Right atrium auricular region (tissue), 2 donors: Measurements from ENCODE around the gene LATS2. TPM values are rescaled to one million over a fixed set of nuclear protein-coding genes. Genes with fewer than 3 reads are reported as not detected.

Experiments used
- DNase-seq: peaks from one replicate; pipeline ENCODE4 v3.0.0-alpha.2; 2019; ENCODE audit warnings: low spot score
- H3K27ac ChIP-seq, 2 donors: fragments of 200-600 bp; sonication (generic); 1 replicate in 1 of 2; 2 replicates in 1 of 2; pipeline ENCODE4 v1.5.1; 2016 to 2019
- H3K27me3 ChIP-seq, 2 donors: fragments of 200-600 bp; sonication (generic); one replicate each; pipeline versions ENCODE4 v1.5.1 to v1.6.0; 2017 to 2019
- H3K36me3 ChIP-seq: fragments of 200-600 bp; sonication (generic); one replicate; pipeline ENCODE4 v1.5.1; 2016
- H3K4me1 ChIP-seq, 2 donors: fragments of 200-600 bp; sonication (generic); one replicate each; pipeline versions ENCODE4 v1.5.1 to v1.6.0; 2017 to 2019
- H3K4me3 ChIP-seq, 2 donors: fragments of 200-600 bp; sonication (generic); 1 replicate in 1 of 2; 2 replicates in 1 of 2; pipeline ENCODE4 v1.5.1; 2017 to 2019; ENCODE audit warnings: mild to moderate bottlenecking in 1 of 2, moderate library complexity in 1 of 2
- H3K9me3 ChIP-seq, 2 donors: fragments of 200-600 bp; sonication (generic); one replicate each; pipeline ENCODE4 v1.5.1; 2019
- total RNA-seq, 2 donors: library from RNA; depleted of rRNA; stranded (reverse); fragments of >200 nt; gene quantifications; one replicate each; pipeline ENCODE4 v1.1.0, GENCODE V29; 2016
- TF ChIP-seq, protein P1 (sequence below), 2 donors: fragments of 200-600 bp; sonication (generic); IDR thresholded peaks; one replicate each; pipeline ENCODE4 v1.5.1; 2019; ENCODE audit warnings: antibody characterized with exemption in 2 of 2

LATS2 gene
- total RNA-seq, 2 donors from 2014 or later: 20.9 to 33.3 TPM

DNA sequence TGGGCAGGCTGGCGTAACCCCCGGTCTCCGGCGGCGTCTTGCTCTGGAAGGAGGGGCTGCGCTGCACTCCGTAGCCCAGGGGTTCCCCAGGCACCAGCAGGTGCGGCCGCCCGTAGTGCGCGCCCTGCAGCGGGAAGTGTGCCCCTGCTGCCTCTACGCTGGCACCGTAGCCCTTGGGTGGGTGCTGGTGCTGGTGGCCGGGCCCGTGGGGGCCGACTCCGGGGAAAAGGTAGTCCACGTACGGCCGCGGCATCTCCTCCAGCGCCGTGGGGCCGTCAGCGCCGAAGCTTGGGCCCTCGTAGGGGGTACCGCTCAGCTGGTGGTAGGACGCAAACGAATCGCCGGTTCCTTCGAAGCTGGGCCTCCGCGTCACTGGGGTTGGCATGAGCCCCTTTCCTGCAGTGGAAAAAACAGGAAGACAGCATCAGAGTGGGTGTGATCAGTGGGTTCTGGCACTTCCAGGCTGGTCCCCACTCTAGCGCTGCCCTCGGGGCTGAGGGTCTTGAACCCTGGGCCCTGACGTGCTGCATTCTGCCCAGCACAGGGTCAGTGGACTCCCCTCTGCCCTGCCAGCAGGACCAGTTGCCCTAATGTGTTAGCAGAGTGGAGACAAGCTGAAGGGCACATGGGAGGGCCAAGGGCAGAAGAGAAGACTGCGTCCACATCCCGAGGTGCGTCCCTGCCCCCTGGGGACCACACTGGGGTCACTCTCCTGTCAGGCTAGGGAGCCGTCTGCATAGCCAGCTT is 72.3 kb downstream of the LATS2 start:
- Histone ChIP-seq H3K27ac (no peak overlapping the region), H3K27me3 (no peaks in the 10 kb centered on the region), H3K36me3 (peaks cover 58% of the 10 kb centered on the region), H3K4me1 (peaks cover 0 to 4% of the 10 kb centered on the region in 2 donors), H3K9me3 (no peaks in the 10 kb centered on the region), H3K4me3 (no peak overlapping the region)
- TF ChIP-seq, protein P1, sequence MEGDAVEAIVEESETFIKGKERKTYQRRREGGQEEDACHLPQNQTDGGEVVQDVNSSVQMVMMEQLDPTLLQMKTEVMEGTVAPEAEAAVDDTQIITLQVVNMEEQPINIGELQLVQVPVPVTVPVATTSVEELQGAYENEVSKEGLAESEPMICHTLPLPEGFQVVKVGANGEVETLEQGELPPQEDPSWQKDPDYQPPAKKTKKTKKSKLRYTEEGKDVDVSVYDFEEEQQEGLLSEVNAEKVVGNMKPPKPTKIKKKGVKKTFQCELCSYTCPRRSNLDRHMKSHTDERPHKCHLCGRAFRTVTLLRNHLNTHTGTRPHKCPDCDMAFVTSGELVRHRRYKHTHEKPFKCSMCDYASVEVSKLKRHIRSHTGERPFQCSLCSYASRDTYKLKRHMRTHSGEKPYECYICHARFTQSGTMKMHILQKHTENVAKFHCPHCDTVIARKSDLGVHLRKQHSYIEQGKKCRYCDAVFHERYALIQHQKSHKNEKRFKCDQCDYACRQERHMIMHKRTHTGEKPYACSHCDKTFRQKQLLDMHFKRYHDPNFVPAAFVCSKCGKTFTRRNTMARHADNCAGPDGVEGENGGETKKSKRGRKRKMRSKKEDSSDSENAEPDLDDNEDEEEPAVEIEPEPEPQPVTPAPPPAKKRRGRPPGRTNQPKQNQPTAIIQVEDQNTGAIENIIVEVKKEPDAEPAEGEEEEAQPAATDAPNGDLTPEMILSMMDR (IDR thresholded peaks at IDR 0.05): no peak
- peak; percentile 56 for DNase-seq

GRCh38 chr13:20988033-20988908 is 73.1 kb downstream of the LATS2 start:
- H3K36me3 ChIP-seq: peaks cover 64% of the 10 kb centered on the region
- peaks cover 0 to 4% of the 10 kb centered on the region in 2 donors for H3K4me1 ChIP-seq
- TF ChIP-seq, protein P1 (IDR thresholded peaks at IDR 0.05): no peak
- no peaks in the 10 kb centered on the region for H3K27me3 ChIP-seq
- H3K9me3 ChIP-seq: no peaks in the 10 kb centered on the region
- no peak overlapping the region for H3K4me3 ChIP-seq
- no peak overlapping the region for H3K27ac ChIP-seq
- DNase-seq: peak; percentile 44

DNA sequence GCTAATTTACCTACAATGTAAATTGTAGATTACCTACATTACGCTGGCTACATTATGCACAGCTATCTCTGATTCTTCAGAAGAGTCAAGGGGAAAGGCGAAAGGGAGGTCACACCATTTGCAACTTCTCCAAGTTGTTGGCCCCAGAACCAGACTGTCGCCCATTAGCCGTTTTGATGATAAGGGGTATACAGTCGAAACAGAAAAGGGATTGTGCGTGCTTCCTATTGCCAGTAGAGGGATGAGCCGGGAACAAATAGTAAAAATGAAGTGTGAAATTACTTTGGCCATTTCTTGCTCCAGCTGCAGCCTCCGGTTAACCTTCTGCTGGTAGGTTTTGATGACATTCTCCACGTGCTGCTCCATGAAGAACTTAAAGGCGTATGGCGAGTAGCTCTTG is 73.8 kb downstream of the LATS2 start:
- H3K4me1 ChIP-seq: peaks cover 0 to 4% of the 10 kb centered on the region in 2 donors
- H3K9me3 ChIP-seq: no peaks in the 10 kb centered on the region
- H3K4me3 ChIP-seq: no peak overlapping the region
- DNase-seq: peak; percentile 28
- H3K27me3 ChIP-seq: no peaks in the 10 kb centered on the region
- H3K27ac ChIP-seq: no peak overlapping the region
- TF ChIP-seq, protein P1 (IDR thresholded peaks at IDR 0.05): no peak
- H3K36me3 ChIP-seq: peaks cover 70% of the 10 kb centered on the region

DNA sequence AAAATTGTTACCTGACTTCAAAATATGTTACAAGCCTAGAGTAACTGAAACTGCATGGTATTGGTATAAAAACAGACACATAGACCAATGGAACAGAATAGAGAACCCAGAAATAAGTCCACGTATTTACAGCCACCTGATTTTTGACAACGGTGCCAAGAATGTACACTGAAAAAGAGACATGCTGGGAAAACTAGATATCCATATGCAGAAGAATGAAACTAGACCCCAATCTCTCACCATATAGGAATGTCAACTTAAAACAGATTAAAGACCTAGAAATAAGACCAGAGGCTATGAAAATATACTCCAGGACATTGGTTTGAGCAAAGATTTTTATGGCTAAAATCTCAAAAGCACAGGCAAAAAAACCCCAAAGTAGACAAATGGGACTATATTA is 76.5 kb downstream of the LATS2 start:
- no peak overlapping the region for H3K27ac ChIP-seq
- peaks cover 83% of the 10 kb centered on the region for H3K36me3 ChIP-seq
- H3K9me3 ChIP-seq: no peaks in the 10 kb centered on the region
- H3K4me3 ChIP-seq: no peak overlapping the region
- peaks cover 0 to 1% of the 10 kb centered on the region in 2 donors for H3K4me1 ChIP-seq
- no peak for DNase-seq
- TF ChIP-seq, protein P1 (IDR thresholded peaks at IDR 0.05): no peak
- H3K27me3 ChIP-seq: no peaks in the 10 kb centered on the region

GRCh38 chr13:20983386-20983785 is 78.0 kb downstream of the LATS2 start:
- Histone ChIP-seq H3K4me3 (no peak overlapping the region), H3K36me3 (peaks cover 81% of the 10 kb centered on the region)
- peak; percentile 49 for DNase-seq

More at GRCh38 chr13:20983386-20983785, 78.0 kb downstream of the LATS2 start:
- Histone ChIP-seq H3K9me3 (no peaks in the 10 kb centered on the region), H3K4me1 (no peaks in the 10 kb centered on the region), H3K27me3 (no peaks in the 10 kb centered on the region), H3K27ac (no peak overlapping the region)
- TF ChIP-seq, protein P1 (IDR thresholded peaks at IDR 0.05): no peak
